OCI-LY1 (cell line): ENCODE data around the gene FUOM.

Experiments
- H2AFZ ChIP-seq: fragments of 200-600 bp; sonication (generic), shearing (Covaris generic); 2 replicates; pipeline ENCODE4 v1.6.0; 2014; ENCODE audit warnings: antibody characterized with exemption, mild to moderate bottlenecking, low read length
- H3F3A ChIP-seq: fragments of 200-600 bp; sonication (generic), shearing (Covaris generic); 2 replicates; pipeline ENCODE4 v1.6.0; 2014; ENCODE audit warnings: mild to moderate bottlenecking, antibody characterized with exemption, low read length, moderate library complexity; ENCODE audit not compliant: insufficient read depth
- H3K27ac ChIP-seq: fragments of 200-600 bp; sonication (generic); 2 replicates; pipeline ENCODE4 v1.5.1; 2014; ENCODE audit warnings: low read length, mixed run types, mild to moderate bottlenecking, low read depth; ENCODE audit not compliant: poor library complexity, severe bottlenecking
- H3K27me3 ChIP-seq: fragments of 200-600 bp; sonication (generic); 2 replicates; pipeline ENCODE4 v1.6.0; 2014; ENCODE audit warnings: antibody characterized with exemption, mild to moderate bottlenecking, low read length, moderate library complexity; ENCODE audit not compliant: insufficient read depth
- H3K36me3 ChIP-seq: fragments of 200-600 bp; sonication (generic); 2 replicates; pipeline ENCODE4 v1.6.1; 2014; ENCODE audit warnings: mild to moderate bottlenecking, antibody characterized with exemption, low read length, moderate library complexity, mixed read lengths; ENCODE audit not compliant: insufficient read depth
- H3K4me1 ChIP-seq: fragments of 200-600 bp; sonication (generic); 2 replicates; pipeline ENCODE4 v1.5.1; 2014; ENCODE audit warnings: mild to moderate bottlenecking, low read length, moderate library complexity; ENCODE audit not compliant: insufficient read depth, severe bottlenecking
- H3K4me2 ChIP-seq: fragments of 200-600 bp; sonication (generic), shearing (Covaris generic); 2 replicates; pipeline ENCODE4 v1.6.1; 2014; ENCODE audit warnings: low read length
- H3K4me3 ChIP-seq: fragments of 200-600 bp; sonication (generic); 2 replicates; pipeline ENCODE4 v1.5.1; 2014; ENCODE audit warnings: low read length, low read depth, mild to moderate bottlenecking, mixed read lengths; ENCODE audit not compliant: poor library complexity, severe bottlenecking
- H3K79me2 ChIP-seq: fragments of 200-600 bp; shearing (Covaris generic); 2 replicates; pipeline ENCODE4 v1.6.1; 2016; ENCODE audit warnings: mixed run types, low read length, mixed read lengths; ENCODE audit not compliant: insufficient read depth
- H3K9ac ChIP-seq: fragments of 200-600 bp; sonication (generic), shearing (Covaris generic); 2 replicates; pipeline ENCODE4 v1.6.1; 2014; ENCODE audit warnings: mild to moderate bottlenecking, low read length, mixed read lengths
- H3K9me2 ChIP-seq: fragments of 200-600 bp; sonication (generic), shearing (Covaris generic); 2 replicates; pipeline ENCODE4 v1.6.1; 2014; ENCODE audit warnings: low read depth, mild to moderate bottlenecking, low read length, mixed read lengths
- H3K9me3 ChIP-seq: fragments of 200-600 bp; shearing (Covaris generic); 2 replicates; pipeline ENCODE4 v1.6.1; 2014; ENCODE audit warnings: low read length, mixed read lengths
- H4K20me1 ChIP-seq: fragments of 200-600 bp; sonication (generic), shearing (Covaris generic); 2 replicates; pipeline ENCODE4 v1.6.0; 2016; ENCODE audit warnings: mild to moderate bottlenecking, low read length; ENCODE audit not compliant: insufficient read depth
- CTCF ChIP-seq: fragments of 200-600 bp; sonication (generic), shearing (Covaris generic); IDR thresholded peaks from 2 replicates; pipeline ENCODE4 v1.5.1; 2017; ENCODE audit warnings: mild to moderate bottlenecking, antibody characterized with exemption, low read length, moderate library complexity, mixed read lengths
- EZH2 ChIP-seq: fragments of 200-600 bp; sonication (generic), shearing (Covaris generic); IDR thresholded peaks from 2 replicates; pipeline ENCODE4 v1.8.0; 2017; ENCODE audit warnings: borderline replicate concordance, mixed run types, mild to moderate bottlenecking, antibody characterized with exemption, low read length, moderate library complexity, mixed read lengths

Gene FUOM

GRCh38 chr10:133309100-133309719, 48.6 kb downstream of the FUOM start:
- no peak overlapping the region for H2AFZ ChIP-seq
- no peaks in the 10 kb centered on the region for H4K20me1 ChIP-seq
- H3K4me3 ChIP-seq, result peak overlapping the region; percentile 87
- TF ChIP-seq EZH2 (no peak), CTCF (no peak)
- H3K9me3 ChIP-seq, result no peaks in the 10 kb centered on the region
- peak overlapping the region; percentile 95 for H3K4me2 ChIP-seq
- H3K27ac ChIP-seq, result peak overlapping the region; percentile 38
- peak overlapping the region; percentile 71 for H3K9ac ChIP-seq
- no peaks in the 10 kb centered on the region for H3K27me3 ChIP-seq
- no peaks in the 10 kb centered on the region for H3K9me2 ChIP-seq
- peaks cover 29% of the 10 kb centered on the region for H3K4me1 ChIP-seq
- H3F3A ChIP-seq, result no peaks in the 10 kb centered on the region
- no peaks in the 10 kb centered on the region; the same call in 1 of the 2 replicates for H3K79me2 ChIP-seq
- peaks cover 36% of the 10 kb centered on the region for H3K36me3 ChIP-seq

DNA sequence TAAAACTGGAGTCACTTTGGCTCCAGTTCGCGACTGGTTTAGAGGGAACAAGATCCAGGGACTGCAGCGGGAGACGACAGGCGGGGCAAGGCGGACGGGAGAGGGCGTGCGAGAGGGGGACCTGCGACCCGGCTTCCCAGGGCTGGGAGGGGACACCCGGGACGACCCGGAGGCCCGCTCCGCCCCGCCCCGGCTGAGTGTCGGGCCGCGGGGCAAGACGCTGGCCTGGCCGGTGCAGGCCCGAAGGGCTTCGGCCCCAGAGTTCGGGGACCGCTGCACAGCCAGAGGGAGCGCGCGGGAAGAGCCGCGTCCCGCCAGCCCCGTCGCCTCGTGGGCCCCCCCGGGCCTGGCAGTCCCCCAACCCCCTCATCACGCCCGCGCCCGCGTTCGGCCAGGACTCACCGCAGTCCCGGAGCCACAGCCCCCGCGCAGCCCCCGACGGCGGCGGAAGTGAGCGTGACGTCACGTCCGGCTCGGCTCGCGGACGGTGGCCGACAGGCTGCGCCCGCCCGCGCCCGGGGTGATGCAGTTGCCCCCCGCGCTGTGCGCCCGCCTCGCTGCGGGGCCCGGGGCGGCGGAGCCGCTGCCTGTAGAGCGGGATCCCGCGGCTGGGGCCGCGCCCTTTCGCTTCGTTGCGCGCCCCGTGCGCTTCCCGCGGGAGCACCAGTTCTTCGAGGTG, 49.3 kb downstream of the FUOM start, which contains the start of the genes TUBGCP2 and ZNF511:
Gene TUBGCP2, minus strand, starts transcription at position 452 of the 679 bp plus-strand sequence. CDS start 5,931 bp downstream, outside the sequence.
Gene ZNF511, plus strand, starts transcription at position 494 of the 679 bp plus-strand sequence. Its CDS starts 30 bp downstream, at position 524.
- no peak for TF ChIP-seq EZH2
- TF ChIP-seq CTCF, result no peak
- H4K20me1 ChIP-seq, result no peaks in the 10 kb centered on the region
- peaks cover 24% of the 10 kb centered on the region for H3K4me1 ChIP-seq
- peak within 1 kb of the TSS; percentile 71 for H3K9ac ChIP-seq
- no peaks in the 10 kb centered on the region for H3K9me3 ChIP-seq
- no peak within 1 kb of the TSS for H2AFZ ChIP-seq
- H3K4me3 ChIP-seq, result peak within 1 kb of the TSS; percentile 87
- H3K36me3 ChIP-seq, result peaks cover 36% of the 10 kb centered on the region
- no peaks in the 10 kb centered on the region for H3F3A ChIP-seq
- peak within 1 kb of the TSS; percentile 38 for H3K27ac ChIP-seq
- H3K4me2 ChIP-seq, result peak within 1 kb of the TSS; percentile 95
- no peaks in the 10 kb centered on the region for H3K27me3 ChIP-seq
- H3K9me2 ChIP-seq, result no peaks in the 10 kb centered on the region
- no peaks in the 10 kb centered on the region; the same call in 1 of the 2 replicates for H3K79me2 ChIP-seq

GRCh38 chr10:133307776-133308420, 49.9 kb downstream of the FUOM start:
- Histone ChIP-seq H3K4me1 (peaks cover 24% of the 10 kb centered on the region), H3F3A (no peaks in the 10 kb centered on the region), H3K27me3 (no peaks in the 10 kb centered on the region), H3K36me3 (peaks cover 32% of the 10 kb centered on the region), H3K9ac (peak overlapping the region; percentile 71), H2AFZ (no peak overlapping the region), H3K4me2 (peak overlapping the region; percentile 95), H3K9me2 (no peaks in the 10 kb centered on the region), H3K27ac (peak overlapping the region; percentile 38), H3K79me2 (no peaks in the 10 kb centered on the region; the same call in 1 of the 2 replicates), H3K4me3 (peak overlapping the region; percentile 87), H4K20me1 (no peaks in the 10 kb centered on the region), H3K9me3 (no peaks in the 10 kb centered on the region)
- peak; percentile 86 for TF ChIP-seq CTCF
- no peak for TF ChIP-seq EZH2
